Peyer's patch (tissue), 4 donors: ENCODE data around the gene WNK1. TPM values are rescaled to one million over a fixed set of nuclear protein-coding genes. Genes with fewer than 3 reads are reported as not detected.

ENCODE experiments used
- DNase-seq, 3 donors: peaks; one replicate each; pipeline ENCODE4 v3.0.0-alpha.2; 2017 to 2019
- H3K27ac ChIP-seq, 4 donors: fragments of 200-600 bp; sonication (generic); one replicate each; pipeline ENCODE4 v1.5.1; 2016 to 2019
- H3K27me3 ChIP-seq, 2 donors: fragments of 200-600 bp; sonication (generic); one replicate each; pipeline ENCODE4 v1.5.1; 2019
- H3K36me3 ChIP-seq, 3 donors: fragments of 200-600 bp; sonication (generic); one replicate each; pipeline ENCODE4 v1.5.1; 2016 to 2019
- H3K4me1 ChIP-seq, 4 donors: fragments of 200-600 bp; sonication (generic); one replicate each; pipeline ENCODE4 v1.5.1; 2016 to 2019
- H3K4me3 ChIP-seq, 4 donors: fragments of 200-600 bp; sonication (generic); 1 replicate in 3 of 4; 2 replicates in 1 of 4; pipeline ENCODE4 v1.5.1; 2016 to 2019; ENCODE audit warnings: mild to moderate bottlenecking in 1 of 4
- H3K9me3 ChIP-seq, 4 donors: fragments of 200-600 bp; sonication (generic); one replicate each; pipeline ENCODE4 v1.5.1; 2016 to 2019; ENCODE audit warnings: mild to moderate bottlenecking in 1 of 4
- CTCF ChIP-seq, 6 experiments: fragments of 450-650 bp in 4 of 6; fragments of 200-600 bp in 2 of 6; sonication (generic) in 1 of 6; IDR thresholded peaks; one replicate each; pipeline ENCODE4 v1.5.1; 2017 to 2019; ENCODE audit warnings: antibody characterized with exemption in 6 of 6, mild to moderate bottlenecking in 3 of 6, moderate library complexity in 1 of 6
- POLR2A ChIP-seq, 2 donors: fragments of 450-650 bp; IDR thresholded peaks; one replicate each; pipeline ENCODE4 v1.5.1; 2017; ENCODE audit warnings: antibody characterized with exemption in 2 of 2, mild to moderate bottlenecking in 2 of 2, moderate library complexity in 2 of 2
- total RNA-seq, 4 donors: library from RNA; depleted of rRNA; stranded (reverse); fragments of >200 nt; gene quantifications; one replicate each; pipeline ENCODE4 v1.1.0, GENCODE V29; 2016

Gene WNK1
- total RNA-seq, 4 donors from 2014 or later: 83.2 to 198 (median 144) TPM

- Histone ChIP-seq H3K36me3 (no peaks in the 10 kb centered on the region), H3K4me1 (peaks cover 0 to 33% (median 6%) of the 10 kb centered on the region in 4 donors), H3K9me3 (no peaks in the 10 kb centered on the region), H3K4me3 (peak overlapping the region; percentile 70 to 94 (median 80)), H3K27ac (peak overlapping the region; percentile 95 to 99 (median 96)), H3K27me3 (no peaks in the 10 kb centered on the region)
- TF ChIP-seq POLR2A (IDR thresholded peaks at IDR 0.05) (peak in 1 of 2 donors; percentile 19), CTCF (IDR thresholded peaks at IDR 0.05) (peak in 3 of 6 experiments; percentile 34 to 47 (median 47))
- peak; percentile 63 to 73 (median 69) for DNase-seq
Measured at GRCh38 chr12:753611-754472, 1.5 kb downstream of the WNK1 start.

DNA sequence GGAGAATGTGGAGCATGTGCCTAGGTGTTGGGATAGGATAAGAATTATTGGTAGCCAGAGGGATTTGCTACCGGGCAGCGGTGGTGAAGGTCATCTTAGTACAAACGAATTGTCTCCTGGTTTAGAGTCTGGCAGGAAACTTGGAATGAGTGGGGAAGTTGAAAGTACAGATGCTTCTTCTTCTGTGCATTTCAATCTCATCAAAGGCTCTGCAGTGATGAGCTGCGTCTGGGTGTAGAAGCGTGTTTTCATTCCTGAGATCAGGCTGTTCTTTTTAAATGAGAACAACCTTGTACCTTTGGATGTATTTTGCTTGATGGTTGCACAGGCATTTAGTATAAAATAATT is 2.1 kb downstream of the WNK1 start:
- H3K36me3 ChIP-seq: no peaks in the 10 kb centered on the region
- no peaks in the 10 kb centered on the region for H3K27me3 ChIP-seq
- H3K4me1 ChIP-seq: peaks cover 0 to 33% (median 6%) of the 10 kb centered on the region in 4 donors
- TF ChIP-seq POLR2A (IDR thresholded peaks at IDR 0.05): no peak
- no peak for TF ChIP-seq CTCF (IDR thresholded peaks at IDR 0.05)
- no peaks in the 10 kb centered on the region for H3K9me3 ChIP-seq
- no peak for DNase-seq
- H3K4me3 ChIP-seq: peak overlapping the region; percentile 70 to 94 (median 80)
- H3K27ac ChIP-seq: peak overlapping the region; percentile 95 to 99 (median 96)

GRCh38 chr12:754851-755562 is 2.6 kb downstream of the WNK1 start:
- H3K27ac ChIP-seq: peak overlapping the region; percentile 95 to 99 (median 96)

DNA sequence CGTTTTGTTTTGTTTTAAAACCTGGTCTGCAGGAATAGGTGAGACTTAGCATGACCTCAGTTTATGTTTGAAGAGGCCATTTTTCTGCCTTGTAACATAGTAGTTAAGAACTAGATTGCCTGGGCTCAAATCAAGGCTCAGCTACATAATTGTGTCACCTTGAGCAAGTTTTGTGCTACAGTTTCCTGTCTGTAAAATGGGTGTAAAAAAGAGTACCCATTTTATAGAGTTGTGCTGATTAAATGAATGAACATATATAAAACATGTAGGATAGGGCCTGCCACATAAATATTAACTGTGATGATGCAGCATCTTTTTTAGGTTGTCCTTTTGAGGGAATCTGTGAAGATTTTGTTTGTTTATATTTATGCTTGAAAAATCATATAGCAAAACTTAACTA is 7.2 kb downstream of the WNK1 start:
- Histone ChIP-seq H3K27me3 (no peaks in the 10 kb centered on the region), H3K4me3 (no peak overlapping the region), H3K4me1 (peaks cover 0 to 24% (median 4%) of the 10 kb centered on the region in 4 donors), H3K27ac (no peak overlapping the region), H3K36me3 (peaks cover 0 to 7% (median 0%) of the 10 kb centered on the region in 3 donors), H3K9me3 (no peaks in the 10 kb centered on the region)
- TF ChIP-seq POLR2A (IDR thresholded peaks at IDR 0.05) (no peak), CTCF (IDR thresholded peaks at IDR 0.05) (no peak)
- no peak for DNase-seq

More at GRCh38 chr12:754851-755562, 2.6 kb downstream of the WNK1 start:
- Histone ChIP-seq H3K4me3 (peak overlapping the region; percentile 70 to 94 (median 80)), H3K9me3 (no peaks in the 10 kb centered on the region), H3K27me3 (no peaks in the 10 kb centered on the region), H3K36me3 (no peaks in the 10 kb centered on the region), H3K4me1 (peaks cover 0 to 37% (median 6%) of the 10 kb centered on the region in 4 donors)
- no peak for TF ChIP-seq POLR2A (IDR thresholded peaks at IDR 0.05)
- peak; percentile 49 to 76 (median 64) for TF ChIP-seq CTCF (IDR thresholded peaks at IDR 0.05)
- DNase-seq: no peak

DNA sequence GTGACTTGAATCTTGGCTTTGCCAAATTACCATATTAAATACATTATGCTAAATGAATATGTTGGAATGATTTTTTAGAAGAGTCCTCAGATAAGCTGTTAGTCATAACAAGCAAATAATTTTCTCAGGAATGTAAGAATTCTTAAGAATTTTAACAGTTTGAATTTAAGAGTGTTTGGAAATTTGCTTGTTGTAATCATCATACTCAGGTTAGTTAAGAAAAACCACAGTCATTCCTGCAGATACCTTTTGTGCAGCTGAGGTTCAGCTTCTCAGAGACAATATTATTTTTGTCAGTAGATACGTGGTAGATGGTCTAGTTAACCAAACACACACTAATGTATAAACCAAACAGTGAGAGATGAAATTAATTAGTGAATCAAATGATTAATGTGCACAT is 8.9 kb downstream of the WNK1 start:
- DNase-seq: no peak
- peaks cover 0 to 7% (median 0%) of the 10 kb centered on the region in 3 donors for H3K36me3 ChIP-seq
- no peaks in the 10 kb centered on the region for H3K27me3 ChIP-seq
- no peaks in the 10 kb centered on the region for H3K9me3 ChIP-seq
- no peak overlapping the region for H3K27ac ChIP-seq
- H3K4me1 ChIP-seq: peaks cover 0 to 16% (median 4%) of the 10 kb centered on the region in 4 donors
- TF ChIP-seq CTCF (IDR thresholded peaks at IDR 0.05) (no peak), POLR2A (IDR thresholded peaks at IDR 0.05) (no peak)
- H3K4me3 ChIP-seq: no peak overlapping the region
